ENCODE results near the gene ARMS2.
A peak's percentile ranks its signal among the peaks of the same experiment; 100 is the strongest.

ARMS2 gene

DNA sequence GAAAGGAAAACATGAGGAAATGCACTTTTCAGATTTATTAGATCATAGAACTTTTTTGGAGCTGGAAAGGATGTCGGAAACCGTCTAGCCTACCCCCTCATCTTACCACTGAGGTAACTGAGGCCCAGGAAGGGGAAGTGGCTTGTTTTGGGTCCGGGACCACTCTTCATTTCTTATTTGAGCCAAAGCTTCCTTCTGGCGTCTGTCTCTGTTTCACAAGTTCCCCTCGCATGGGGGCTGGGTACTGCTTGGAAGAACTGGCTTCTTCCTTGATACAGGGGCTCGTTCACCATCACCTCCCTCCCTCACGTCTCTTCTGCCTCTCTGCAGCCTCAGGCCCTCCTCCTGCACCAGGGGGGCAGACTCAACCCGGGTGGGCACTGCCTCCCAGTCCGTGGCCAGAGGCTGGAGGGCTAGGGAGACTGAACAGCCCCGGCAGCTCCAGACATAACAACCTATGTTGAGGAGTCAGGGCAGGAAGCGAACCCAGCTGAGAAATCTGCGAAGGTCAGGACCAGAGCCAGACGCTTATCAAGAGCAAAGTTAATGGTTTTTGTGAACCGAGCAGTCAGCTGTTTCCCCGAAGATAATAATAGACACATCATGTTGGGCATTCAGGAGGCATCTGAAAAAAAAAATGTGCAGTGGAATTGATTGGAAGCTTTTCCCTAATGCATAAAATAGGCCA, 19.8 kb downstream of the ARMS2 start:
- no peak for DNase-seq

DNA sequence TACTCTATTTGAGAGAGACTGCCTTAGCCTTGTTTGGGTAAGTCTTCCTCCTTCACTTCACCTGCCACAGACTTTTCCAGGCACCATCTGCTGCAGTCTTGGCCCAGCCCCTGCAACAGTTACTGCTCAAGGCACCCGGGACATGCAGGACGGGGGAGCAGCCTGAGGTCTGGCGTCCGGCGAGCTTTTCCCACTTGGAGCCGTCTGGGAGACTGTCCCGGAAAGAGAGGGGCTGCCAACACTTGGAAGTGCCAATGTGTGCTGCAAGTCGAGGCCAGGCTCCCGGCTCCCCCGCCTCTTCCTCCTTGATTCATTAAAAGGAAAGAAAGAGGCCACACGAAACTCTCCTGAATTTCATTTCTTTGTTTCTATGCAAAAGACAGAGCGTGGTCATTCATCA, 20.6 kb downstream of the ARMS2 start:
- no peak for DNase-seq

DNA sequence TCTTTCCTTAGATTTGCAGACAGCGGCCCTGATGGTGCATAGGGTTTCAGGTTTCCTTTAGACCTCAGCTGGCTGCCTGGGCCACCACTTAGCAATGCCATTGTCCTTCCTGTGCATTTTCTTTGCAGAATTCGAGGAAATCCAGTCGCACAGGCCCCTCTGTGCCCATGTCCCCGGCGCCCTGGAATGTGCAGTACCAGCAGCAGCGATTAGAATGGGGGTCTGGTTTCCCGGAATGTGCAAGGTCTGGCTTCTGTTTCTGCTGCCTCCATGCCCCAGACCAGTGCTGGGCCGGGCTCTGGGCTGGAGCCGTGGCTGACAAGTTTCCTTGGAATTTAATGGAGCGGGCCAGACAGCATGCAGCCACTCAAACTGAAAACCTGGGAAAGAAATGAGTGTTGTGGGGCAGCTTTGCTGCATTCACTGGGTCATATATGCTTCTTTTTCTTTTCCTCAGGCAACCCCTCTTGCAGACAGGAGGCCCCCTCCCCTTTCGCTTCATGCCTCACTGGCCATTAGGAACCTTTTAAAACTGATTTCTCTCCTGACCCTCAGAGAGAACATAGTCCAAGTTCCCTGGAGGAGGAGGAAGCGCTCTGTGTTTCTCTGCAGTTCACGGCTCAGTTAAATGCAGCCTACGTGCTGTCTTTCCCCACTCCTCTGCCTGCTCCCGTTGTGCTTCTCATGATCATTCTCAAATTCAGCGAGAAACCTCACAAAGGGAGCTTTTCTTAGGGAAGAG, 21.3 kb downstream of the ARMS2 start:
- peak; percentile 51 for DNase-seq

DNA sequence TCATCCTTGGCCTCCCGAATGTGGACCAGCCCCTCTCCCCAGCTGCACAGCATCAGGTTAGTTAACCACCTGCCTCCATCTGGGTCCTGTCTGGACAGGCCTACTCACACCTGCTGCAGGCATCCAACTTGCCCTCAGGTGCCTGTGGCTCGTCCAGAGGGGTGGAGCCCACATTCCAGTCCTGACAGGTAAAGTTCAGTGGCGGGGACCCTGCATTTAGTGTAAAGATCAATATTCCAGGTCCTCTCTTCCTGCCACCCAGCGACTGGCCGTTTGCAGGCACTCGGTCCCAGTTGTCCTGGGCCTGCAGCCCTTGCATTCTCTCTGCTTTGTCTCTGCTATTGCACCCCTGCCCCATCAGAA, 21.9 kb downstream of the ARMS2 start:
- DNase-seq: peak; percentile 84

DNA sequence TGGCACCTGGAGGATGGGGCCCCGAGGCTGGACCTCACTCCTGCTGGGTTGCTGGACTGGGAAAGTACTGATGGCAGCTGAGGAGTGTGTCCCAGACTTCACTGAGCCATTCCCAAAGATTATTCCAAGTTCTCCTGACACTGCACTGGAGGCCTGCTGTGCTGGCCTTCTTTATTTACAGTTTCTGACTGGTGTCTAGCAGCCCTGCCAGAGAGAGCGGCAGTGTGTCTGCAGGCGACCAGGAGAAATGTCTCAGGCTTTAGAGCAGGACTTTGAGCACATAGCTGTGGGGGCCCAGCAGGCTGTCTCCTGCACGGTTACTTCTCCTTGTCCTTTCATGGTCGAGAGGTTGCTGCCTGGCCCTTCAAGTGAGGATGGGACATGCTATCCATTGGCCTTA, 23.0 kb downstream of the ARMS2 start:
- DNase-seq: no peak

DNA sequence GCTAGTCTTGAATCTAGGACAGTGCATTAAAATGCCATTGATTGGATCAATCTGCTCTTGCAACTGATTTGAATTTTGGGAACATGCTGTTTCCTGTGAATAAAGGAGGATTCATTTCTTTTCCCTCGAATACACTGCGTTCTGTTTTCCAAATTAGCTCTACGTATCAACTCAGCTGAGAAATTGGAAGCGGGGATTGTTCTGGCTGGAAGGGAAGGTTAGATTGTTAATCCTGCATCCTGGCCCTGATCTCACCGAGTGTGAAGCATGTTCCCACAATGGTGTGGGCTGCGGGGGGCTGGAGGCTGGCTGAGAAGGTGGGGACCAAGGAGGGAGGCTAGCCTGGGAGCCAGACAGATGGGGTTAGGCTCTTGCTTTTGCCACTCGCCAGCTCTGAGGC, 24.5 kb downstream of the ARMS2 start:
- DNase-seq: no peak

DNA sequence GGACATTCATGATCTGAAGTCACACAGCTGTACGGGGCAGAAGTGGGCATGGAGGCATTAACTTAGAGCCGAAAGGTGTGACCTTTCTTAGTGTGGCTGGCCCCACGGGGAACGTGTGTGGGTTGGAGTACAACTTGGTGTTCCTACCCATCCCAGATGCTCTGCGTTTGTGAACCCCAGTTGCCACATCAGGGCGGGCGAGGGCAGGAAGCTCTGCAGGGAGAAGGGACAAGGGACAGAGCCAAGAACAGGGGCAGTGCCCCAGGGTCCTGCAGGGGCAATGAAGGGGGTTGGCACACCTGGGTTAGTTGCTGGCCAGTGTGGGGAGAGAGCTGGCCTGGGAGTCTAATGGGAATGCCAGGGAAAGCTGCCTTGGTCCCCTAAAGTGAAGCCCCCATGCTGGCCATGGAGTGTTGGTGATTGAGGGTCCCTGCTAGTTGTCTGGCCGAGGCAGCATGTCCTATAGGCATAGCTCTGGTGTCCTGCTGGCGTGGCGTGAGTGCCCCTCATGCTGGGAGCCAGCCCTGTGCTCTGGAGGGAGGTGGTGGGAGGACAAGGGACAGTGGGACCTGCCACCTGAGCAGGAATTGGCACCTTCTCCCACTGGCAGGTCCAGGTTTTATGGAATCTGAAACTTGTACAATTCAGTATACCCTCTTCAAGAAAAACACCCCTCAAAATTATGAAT, 25.8 kb downstream of the ARMS2 start:
- no peak for DNase-seq

DNA sequence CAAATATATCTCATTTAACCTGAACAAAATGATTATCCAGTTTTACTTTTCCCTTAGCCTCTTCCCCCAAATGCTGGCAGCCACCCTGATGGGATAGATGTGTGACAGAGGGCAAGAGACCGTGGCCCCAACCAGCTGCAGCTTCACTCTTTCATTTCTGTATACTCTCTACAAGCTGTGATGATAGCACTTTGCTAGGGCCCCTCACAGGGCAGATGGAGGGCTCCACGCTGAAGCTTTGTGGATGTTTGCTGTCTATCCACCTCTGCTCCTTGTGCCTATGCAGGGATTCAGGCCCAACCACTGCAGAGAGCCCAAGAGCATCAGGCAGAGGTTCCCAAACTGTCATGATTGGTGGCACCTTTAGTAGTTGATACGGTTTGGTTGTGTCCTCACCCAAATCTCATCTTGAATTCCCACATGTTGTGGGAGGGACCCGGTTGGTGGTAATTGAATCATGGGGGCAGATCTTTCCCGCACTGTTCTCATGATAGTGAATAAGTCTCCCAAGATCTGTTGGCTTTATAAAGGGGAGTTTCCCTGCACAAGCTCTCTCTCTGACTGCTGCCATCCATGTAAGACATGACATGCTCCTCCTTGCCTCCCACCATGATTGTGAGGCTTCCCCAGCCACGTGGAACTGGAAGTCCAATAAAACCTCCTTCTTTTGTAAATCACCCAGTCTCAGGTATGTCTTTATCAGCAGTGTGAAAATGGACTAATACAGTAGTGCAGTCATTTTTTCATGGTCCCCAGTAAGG, 27.0 kb downstream of the ARMS2 start:
- no peak for DNase-seq

DNA sequence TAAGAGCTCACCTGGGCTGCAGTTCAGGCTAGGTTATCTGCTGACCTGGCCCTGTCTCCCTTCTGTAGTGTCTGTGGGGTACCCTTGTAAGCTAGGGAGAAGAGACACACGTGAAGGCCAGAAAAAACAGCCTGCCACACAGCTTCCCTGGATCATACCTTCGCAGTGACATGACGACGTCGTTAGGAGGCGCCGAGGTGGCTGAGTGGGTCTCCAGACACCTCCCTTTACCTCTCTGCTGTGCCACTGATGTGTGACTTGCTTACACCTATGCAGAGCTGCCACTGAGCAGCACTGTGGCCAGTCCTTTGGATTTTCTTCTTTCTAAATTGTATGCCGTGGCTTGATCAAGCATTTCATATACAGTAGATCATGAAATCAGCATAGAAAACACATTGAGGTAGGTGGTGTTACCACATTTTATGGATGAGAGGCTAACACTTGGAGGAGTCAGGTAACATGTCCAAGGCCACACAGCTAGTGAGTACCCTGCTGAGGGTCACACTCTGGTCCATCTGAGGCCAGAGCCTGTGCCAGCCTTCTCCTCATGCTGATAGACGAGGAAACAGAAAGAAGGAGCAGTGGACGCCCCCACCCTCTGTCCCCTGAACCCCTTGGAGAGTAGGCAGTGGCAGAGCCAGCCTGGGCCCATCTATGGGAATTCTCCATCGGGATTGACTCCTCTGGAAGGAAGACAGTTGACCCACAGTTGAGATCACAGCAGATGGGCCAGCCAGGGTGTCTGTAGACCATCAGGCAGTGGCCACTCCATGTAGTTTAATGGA, 30.0 kb downstream of the ARMS2 start:
- DNase-seq: no peak

DNA sequence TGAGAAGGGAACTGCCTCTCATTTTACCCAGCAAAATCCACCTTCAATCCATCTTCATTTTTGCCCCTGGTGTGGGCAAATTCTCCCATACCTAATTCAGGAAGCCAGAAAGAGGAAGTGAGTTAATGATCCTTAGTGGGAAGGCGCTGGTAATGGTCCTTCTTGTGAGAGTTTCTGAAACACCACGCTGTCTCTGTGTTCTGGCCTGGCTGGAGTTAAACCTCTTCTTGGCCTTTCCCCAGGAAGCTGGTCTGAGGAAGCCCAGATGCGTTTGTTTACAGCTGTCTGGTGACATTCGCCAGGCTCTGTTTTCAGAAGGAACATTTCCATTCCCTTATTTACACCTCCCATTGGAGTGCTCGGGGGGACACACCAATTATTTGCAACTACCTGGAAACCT, 31.2 kb downstream of the ARMS2 start:
- DNase-seq: no peak

DNA sequence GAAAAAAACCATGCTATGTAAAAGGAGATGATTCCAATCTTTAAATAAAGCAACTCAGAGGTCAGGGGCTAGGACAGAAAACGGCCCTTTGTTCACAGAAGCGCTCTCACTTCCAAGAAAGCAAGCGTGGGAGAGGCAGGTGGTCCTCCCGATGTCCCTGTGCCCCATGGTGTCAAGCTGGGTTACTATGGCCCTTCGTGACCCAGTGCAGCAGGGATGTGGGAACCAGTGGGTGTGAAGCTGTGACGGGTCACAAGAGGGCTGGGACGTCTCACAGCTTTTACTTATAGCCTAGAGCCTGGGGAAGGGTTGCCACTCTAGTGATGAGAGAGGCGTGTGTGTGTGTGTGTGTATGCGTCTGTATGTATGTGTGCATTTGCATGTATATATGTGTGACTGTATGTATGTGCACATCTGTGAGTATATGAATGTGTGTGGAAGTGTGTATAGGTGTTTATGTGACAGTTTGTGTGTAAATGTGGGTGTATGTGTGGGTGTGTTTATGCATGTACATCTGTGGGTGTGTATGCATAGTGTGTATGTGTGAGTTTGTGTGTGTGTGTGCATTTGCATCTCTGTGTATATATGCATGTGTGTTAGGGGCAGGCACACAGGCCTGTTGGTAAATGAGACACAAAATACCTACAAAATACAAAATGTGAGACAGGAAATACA, 32.1 kb downstream of the ARMS2 start:
- DNase-seq: no peak

DNA sequence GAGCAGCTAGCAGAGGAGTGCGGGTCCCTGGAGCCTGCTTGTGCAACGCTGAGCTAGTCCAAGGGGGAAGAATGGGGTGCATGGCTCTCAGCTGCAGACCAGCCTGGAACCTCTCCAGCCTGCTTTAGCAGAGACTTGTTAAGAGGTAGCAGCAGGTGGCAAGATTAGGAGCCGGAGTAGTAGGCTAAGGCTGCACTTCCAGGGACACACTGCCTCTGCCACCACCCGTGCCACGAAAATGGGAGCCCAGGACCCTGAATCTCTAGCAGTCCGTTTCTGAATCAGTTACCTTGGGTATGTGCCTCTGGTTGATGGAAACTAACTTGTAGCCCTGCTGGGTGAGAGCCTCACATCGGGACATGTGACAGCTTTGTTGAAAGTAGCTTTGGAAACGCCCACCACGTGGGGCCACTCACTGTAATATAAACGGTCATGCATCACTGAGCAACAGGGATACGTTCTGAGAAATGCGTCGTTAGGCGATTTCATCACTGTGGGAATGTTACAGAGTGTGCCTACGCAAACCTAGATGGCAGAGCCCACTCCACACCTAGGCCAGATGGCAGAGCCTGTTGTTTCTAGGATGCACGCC, 32.8 kb downstream of the ARMS2 start:
- peak; percentile 86 for DNase-seq

DNA sequence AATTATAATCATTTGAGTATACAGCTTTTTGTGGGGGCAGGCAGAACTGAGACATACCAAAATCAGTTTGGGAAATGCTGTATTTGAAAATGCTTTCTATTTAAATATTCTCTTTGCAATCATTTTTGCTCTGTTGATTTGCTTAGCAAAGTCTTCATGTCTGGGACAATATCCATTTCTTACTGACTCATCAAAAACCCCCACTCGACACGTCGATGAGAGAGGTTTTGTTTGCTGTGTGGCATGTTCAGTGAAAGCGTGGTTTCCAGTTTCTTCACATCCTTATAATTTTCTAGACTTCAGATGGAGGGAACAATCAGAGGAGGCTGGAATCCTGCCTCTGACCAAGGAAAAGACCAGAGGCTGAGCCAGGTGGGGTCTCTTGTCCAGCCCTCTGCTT, 35.8 kb downstream of the ARMS2 start:
- no peak for DNase-seq

DNA sequence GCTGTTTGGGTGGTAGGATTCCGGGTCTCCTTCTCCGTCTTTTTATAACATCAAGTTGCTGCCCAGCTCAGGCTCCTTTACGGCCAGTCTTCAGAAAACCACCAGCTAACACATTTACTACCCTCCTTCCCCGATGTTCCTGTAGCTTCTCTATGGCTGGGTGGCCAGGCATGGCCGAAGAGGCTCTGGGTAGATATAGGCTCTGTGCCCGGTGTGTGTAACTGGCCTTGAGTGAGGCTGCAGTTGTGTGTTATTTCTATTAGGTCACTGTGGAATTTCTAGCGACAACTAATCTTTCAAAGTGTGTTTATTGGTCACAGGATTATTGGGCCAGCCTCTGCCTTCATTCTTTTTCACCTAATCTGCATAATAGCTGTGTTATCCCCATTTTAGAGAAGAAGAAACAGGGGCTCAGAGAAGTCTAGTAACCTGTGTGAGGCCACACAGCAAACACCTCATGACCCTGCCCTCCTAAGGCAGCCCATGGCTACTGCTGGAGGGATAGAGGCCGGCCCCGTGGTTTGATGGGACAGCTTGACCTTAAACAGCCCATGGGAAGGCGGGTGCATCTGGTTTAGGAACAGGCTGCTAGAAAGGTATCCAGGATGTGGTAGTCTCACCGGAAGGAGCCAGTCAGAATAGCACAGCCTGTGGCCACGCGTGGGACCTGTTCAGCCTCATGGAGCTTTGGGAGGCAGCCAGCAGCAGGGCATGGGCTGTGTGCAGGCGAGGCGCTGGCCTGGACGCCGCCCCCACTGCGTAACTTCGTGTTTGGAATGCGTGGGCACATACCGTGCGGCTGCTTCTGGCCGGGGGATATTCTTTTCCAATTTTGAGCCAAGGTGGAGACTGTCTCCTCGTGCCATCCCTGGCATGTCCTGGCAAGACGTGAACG, 36.6 kb downstream of the ARMS2 start:
- no peak for DNase-seq

DNA sequence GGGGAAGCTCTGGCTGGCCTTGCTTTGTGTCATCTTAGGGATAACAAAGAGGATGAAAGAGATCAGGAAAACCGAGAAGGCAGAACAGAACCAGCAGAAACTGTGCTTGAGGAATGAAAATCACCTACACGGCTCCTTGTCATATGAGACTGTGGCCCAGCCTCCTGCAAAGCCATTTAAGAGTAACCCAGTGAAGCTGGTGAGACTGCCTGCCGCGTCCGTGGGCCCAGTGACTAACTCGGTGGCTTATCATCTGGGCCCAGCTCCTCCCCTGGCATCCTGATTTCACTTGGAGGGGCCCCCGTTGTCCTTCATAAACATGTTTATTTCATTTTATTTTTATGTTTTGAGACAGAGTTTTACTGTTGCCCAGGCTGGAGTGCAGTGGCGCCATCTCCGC, 37.6 kb downstream of the ARMS2 start:
- no peak for DNase-seq

DNA sequence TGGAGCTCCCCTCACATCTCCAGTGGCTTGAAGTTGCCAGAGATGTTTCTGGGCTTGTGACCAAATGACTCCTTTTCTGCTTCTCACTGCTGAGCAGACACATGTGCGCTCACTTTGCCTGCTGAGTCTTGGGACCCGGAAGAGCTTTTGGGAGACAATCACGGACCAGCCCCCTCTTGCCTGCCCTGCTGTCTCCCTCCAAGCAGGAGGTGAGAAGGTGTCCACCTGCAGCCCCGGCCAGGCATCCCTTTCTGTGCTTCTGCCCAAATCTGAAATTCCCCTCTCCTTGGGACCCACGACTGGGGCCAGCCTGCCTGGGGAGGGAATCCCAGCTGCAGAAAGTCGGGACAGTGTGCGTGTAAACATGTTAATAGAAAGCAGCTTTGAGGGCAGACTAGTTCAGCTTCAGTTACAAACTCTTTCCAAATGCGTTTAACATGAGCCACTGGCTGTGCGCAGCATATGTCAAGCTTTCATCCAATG, 38.6 kb downstream of the ARMS2 start:
- no peak for DNase-seq

DNA sequence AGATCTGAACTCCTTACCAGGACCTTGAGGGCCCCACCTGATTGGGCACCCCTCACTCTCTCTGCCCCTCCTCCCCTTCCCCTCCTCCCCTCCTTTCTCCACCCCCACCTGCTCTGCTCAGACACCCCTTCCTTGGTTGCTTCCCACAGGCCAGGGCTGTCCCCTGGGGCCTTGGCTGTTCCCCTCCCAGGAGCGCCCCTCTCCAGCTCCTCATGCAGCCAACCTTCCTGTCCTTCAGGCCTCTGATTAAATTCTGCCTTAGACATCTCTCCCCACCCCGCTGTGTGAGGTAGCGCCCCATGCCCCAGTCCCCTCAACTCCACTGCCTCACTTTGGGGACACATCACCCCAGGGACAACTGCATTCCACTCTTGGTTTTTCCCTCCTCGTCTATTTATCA, 39.3 kb downstream of the ARMS2 start:
- DNase-seq: no peak

DNA sequence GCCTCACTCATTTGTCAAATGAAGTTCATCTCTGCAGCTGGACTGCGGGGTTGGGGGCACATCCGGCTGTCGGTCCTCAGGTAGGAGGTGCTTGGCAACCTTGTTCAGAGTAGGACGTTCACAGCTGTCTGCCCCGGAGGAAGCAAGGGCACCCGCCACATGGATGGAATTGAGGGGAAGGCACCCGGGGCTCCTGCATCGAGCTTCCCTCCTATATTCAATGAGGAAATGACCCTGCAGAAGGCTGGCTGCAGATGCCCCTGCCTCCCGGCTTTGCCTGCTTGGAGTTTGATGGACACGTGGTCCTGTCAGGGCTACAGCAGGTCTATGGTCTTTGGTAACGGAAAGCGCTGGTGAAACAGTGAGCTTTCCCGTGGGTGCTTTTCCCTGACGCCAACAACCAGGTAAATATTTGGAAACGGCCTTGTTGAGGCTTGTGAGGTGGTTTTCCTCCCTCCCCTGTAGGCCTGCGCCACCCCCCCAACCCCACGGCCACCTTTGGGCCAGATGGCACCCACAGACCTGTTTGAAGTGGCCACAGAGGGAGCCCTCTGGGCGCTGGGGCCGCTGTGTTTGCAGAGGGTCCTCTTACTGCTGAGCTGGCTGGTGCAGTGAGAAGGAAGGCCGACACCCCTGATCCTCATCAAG, 39.8 kb downstream of the ARMS2 start:
- no peak for DNase-seq

DNA sequence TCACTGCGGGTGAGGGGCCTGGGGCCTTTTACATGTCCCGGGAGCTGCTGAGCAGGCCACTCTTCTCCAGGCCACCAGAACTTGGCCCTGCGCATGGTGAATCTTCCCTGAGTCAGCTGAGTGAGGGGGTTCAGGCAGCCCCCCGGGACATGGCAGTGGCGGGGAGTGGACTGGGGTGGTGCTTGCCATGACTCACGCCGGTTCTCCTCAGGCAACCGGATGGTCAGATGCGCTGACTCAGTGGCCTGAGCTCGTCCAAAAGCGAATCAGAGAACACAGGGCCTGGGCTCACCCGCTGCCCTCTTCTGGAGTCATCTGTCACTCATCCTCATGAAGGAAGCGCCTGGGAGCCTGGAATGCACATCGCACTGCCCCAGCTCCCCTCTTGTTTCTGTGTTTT, 40.4 kb downstream of the ARMS2 start:
- no peak for DNase-seq
